ENCODE results near the gene ABTB2.
"Not testable (repeated sequence)": the region's sequence is repeated elsewhere in the genome, so short reads cannot be mapped to it uniquely, and the experiment has no call there.

The ABTB2 gene

DNA sequence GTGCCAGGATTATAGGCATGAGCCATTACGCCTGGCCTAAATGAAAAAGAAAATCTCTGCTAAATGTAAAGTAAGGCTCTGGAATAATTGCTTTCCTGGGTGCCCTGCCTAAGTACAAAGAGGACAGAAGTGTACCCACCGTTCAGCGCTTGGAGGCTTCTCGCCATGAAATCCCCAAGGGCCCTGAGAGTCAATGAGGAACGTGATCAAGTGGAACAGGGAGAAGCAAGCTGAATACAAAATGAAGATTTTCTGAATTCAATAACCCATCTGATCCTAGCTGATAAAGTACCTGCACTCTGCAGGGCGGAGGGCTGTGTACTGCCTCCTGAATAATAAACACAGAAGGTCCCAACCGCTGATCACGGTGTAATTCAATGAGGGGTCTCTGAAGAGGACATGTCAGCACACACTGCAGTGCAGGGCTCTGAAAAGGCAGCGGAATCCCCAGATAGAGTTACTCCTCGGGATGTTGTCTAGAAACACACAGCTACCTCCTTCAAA, 97.7 kb downstream of the ABTB2 start:
- no peak for DNase-seq

DNA sequence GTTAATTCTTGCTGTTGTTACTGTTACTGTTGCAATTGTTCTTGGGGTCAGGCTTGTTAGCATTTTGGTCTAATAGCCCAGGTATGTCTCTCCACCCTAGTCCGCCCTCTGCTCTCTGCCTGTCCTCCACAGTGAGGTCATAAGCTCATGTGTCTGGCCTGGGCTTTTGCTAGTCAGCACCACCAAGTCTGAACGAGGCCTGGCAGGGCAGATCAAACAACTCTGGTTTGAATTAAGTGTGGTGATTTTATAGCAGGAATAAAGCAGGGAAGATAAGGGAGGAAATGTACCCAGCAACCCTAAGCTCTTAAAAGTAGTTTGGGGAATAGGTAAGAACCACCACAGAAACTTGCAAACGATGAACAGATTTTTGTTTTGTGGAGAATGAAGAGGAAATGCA, 98.7 kb downstream of the ABTB2 start:
- DNase-seq: no peak

DNA sequence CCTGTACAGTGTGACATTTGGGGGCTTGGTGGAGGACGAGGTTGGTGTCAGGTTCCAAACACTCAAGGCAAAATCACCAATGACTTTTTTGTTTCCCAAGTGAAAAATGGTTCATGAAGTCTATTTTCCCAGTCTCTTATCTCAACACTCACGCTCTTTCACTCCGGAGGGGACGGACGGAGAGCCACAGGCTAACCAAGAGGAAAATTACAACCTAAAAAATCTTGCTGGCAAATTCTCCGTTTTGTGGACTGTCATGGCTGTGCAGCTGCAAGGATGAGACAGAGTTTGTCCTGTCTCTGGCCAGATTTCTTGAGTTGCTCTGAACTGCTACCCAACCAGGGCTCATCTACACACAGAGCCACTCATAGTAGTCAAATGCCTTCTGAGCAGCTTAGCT, 101.2 kb downstream of the ABTB2 start:
- DNase-seq: no peak

- no peak for DNase-seq
These were observed 101.7 kb downstream of the ABTB2 start for GRCh38 chr11:34256150-34256549.

- no peak for DNase-seq
These were observed 102.7 kb downstream of the ABTB2 start for GRCh38 chr11:34255101-34255500.

- DNase-seq: no peak
These were observed 103.8 kb downstream of the ABTB2 start for GRCh38 chr11:34254011-34254410.

- no peak for DNase-seq
These were observed 105.2 kb downstream of the ABTB2 start for GRCh38 chr11:34252651-34253050.

GRCh38 chr11:34252015-34252414, 105.8 kb downstream of the ABTB2 start:
- no peak for DNase-seq

- no peak for DNase-seq
These were observed 106.2 kb downstream of the ABTB2 start for GRCh38 chr11:34251589-34251980.

DNA sequence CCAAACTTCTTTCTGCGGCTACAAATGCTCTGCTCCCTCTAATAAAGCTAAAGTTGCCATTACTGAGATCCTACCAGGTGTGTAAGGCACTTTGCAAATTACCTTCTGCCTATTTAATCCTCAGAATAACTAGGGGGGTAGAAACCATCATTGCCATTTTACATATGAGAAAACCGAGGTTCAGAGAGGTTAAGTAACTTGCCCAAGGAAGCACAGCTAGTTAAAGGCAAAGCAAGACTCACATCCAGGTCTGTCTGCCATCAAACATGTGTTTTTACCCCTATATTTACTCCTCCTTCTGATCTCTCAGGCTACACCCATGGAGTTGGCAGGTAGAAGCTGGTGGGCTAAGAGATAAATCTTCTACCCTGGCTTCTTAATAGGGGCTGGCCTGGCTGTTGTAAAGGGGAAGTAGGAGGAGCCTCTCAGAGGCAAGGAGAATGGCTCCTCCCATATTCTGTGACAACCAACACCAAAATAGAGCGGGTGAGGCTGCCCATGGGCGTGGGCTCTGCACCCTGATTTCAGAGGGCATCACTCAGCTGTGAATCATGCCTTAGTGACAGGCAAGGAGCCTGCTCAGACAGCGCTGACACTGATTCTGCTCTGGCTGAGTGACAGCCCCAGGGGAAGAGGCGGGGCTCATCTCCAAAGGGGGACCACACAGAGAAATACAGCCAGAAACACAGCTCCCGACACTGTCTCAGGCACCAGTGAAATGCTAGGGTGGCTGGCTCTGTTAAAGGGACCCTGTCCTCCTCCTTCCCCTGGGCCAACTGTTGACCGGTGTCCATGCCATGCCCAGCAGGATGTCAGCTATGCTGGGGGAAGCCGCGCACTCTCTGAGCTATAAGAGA, 106.8 kb downstream of the ABTB2 start:
- DNase-seq: no peak

DNA sequence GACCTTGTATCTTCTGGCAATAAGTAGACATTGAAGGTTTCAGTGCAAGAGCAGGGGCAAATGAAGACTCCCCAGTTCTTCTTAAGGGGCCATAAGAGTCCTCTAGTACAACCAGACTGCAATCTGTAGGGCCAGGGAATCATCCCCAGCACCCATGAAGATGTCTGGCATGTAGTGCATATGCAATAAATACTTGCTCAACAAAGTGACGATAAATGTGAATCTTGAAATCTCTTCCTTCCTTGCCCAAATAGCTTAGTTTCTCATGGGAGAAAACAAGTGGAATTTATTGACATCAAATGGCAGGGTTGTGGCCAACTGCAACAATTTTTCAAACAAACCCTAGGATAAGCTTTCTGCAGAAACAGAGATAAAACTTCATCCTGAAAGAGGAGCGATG, 107.6 kb downstream of the ABTB2 start:
- no peak for DNase-seq

DNA sequence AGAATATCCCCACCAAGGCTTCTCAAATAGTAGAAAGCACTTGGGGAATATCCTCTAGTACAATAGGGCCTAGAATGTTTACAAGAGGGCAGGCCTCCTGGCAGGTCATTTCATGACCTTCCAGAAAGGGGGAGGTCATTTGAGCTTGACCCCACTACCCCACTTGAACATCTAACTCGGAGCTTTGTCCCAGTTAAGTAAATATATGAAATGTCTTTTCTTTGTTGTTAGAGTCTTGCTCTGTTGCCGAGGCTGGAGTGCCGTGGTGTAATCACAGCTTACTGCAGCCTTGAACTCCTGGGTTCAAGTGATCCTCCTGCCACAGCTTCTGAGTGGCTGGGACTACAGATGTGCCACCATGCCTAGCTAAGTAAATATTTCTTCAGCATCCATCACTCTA, 108.4 kb downstream of the ABTB2 start:
- no peak for DNase-seq

DNA sequence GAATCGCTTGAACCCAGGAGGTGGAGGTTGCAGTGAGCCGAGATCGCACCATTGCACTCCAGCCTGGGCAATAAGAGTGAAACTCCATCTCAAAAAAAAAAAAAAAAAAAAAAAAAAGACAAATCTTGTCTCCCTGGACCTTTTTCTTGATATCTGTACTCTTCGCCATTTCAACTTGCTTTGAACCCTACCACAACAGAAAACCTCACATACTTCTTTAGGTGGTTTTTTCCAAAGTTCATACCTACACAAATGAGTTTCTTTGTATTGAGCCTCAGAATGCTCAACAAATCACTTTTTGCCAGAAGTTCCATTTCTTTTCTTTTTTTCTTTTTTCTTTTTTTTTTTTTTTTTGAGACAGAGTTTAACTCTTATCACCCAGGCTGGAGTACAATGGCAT, 111.3 kb downstream of the ABTB2 start:
- DNase-seq: not testable (repeated sequence)

- no peak for DNase-seq
These were observed 112.8 kb downstream of the ABTB2 start for GRCh38 chr11:34245041-34245440.

GRCh38 chr11:34243600-34244464, 114.0 kb downstream of the ABTB2 start:
- no peak for DNase-seq

- DNase-seq: no peak
These were observed 115.7 kb downstream of the ABTB2 start for GRCh38 chr11:34242037-34242625.

DNA sequence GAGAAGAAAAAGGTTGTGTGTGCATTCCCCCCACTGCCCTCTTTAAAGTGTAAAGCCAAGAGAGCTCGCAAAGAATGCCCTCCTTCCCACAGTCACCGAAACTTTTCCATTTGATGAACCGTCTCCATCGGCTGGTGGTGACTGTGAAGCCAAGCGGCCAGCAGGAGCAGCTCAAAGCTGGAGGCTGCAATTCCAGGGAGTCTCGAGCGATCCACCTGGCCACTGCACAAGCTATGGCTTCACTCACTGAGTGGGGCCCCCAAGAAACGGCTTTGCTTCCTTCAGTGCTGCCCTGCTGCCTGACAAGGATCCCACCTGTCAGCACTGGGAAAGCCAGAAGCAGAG, 117.7 kb downstream of the ABTB2 start:
- DNase-seq: no peak

DNA sequence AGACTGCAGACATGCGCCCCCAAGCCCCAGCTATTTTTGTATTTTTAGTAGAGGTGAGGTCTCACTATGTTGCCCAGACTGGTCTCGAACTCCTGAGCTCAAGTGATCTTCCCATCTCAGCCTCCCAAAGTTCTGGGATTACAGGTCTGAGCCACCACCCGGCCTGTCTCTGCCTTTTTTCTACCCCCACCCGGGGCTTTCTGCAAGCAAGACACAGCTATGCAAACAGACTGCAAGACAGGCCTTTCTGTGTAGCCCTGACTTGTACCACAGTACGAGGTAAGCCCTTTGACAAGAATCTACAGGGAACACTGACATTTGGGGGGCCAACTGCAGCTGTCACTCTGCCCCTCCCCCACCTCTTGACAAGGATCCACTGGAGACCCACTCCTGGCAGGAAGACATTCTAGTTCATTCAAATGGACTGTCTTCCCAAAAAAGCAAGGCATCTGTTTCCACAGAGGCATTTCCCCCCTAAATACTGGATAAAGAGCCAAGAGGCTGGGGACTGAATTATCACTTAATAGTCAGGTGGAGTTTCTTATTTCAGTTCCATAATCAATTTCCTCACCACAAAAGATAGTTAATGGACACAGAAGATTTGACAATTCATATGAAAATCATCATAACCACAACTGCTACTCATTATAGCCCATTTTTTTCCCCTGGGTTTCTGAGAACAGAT, 118.2 kb downstream of the ABTB2 start:
- no peak for DNase-seq

GRCh38 chr11:34238966-34239365, 118.8 kb downstream of the ABTB2 start:
- DNase-seq: no peak

- DNase-seq: no peak
These were observed 119.3 kb downstream of the ABTB2 start for GRCh38 chr11:34238533-34238932.

DNA sequence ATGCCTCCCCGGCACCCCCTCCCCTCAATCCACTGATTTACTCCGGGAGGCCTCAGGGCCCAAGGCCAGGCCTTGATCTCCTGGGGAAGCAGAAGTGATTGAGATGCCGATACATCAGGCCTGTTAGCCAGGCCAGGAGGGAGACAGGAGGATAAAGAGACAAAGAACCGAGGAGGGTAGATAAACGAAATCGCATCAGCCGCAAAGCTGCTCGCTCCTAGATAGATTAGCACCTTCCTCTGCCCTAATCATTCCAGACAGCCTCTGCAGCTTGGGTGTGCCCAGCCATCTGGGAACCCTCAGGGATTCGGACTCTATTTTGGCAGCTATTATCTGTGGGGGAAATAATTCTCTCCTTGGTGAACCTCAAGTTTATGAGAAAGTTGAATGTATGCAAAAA, 121.2 kb downstream of the ABTB2 start:
- DNase-seq: no peak

DNA sequence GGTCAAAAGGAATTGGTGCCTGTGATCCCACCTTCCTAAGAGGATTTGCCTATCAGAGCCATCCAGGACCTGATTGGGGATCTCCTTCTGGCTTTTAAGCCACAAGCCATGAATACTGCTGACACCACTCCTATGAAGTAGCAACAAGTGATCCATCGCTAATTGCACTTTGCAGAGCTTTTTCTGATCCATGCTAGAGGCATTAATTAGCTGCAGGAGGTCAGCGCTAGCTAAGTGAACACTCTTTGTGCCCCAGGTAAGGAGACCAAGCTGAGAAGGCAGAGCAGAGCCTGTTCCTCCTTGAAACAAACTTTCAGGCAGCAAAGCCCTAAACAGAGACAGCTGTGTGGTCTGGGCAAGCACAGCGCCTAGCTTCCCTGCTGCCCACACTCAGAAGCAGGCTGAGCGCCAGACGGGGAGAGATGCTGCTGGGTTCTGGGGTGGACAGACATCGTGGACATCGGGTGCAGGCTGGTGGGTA, 122.2 kb downstream of the ABTB2 start:
- no peak for DNase-seq

DNA sequence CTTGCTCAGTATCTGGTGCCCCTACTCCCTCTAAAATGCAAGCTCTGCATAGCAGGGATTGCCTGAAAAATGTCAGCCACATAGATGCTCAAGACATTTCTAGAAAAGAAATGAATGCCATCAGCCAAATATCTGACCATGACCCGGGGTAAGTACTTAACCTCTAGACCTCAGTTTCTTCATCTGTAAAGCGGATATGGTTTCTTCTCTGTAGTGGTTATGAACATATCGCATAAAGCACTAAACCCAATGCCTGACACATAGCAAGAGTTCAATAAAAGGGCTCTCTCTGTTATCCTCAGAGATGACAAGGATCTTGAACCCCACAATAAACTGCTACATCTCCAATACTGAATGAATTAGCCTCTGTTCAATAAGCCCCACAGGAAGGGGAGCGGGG, 122.6 kb downstream of the ABTB2 start:
- no peak for DNase-seq
